GM21447 (cell line): ENCODE measurements around the gene KRT39.
"Not testable (repeated sequence)": the region's sequence is repeated elsewhere in the genome, so short reads cannot be mapped to it uniquely, and the experiment has no call there.

ENCODE experiments used
- ATAC-seq: cut with Tn5 transposase; IDR thresholded peaks from one replicate; pipeline ENCODE4 v1.9.1; 2021; ENCODE audit not compliant: unreplicated experiment

KRT39 gene

GRCh38 chr17:40944531-40944930 is 22.2 kb downstream of the KRT39 start:
- ATAC-seq, result no peak

- no peak for ATAC-seq
Observed at GRCh38 chr17:40942553-40942952, 24.2 kb downstream of the KRT39 start.

GRCh38 chr17:40940266-40940665 is 26.5 kb downstream of the KRT39 start:
- no peak for ATAC-seq

- ATAC-seq, result no peak
Observed at GRCh38 chr17:40938981-40939380, 27.8 kb downstream of the KRT39 start.

- no peak for ATAC-seq
Observed at GRCh38 chr17:40937384-40937819, 29.3 kb downstream of the KRT39 start, which contains the start of gene KRT23. Gene KRT23 (minus strand): TSS chr17:40937646. CDS start chr17:40936603, 1,043 bp downstream.

- no peak for ATAC-seq
Observed at GRCh38 chr17:40936976-40937375, 29.8 kb downstream of the KRT39 start.

GRCh38 chr17:40936437-40936971 is 30.2 kb downstream of the KRT39 start:
- ATAC-seq, result no peak

- ATAC-seq, result no peak
Observed at GRCh38 chr17:40935624-40936023, 31.1 kb downstream of the KRT39 start.

- no peak for ATAC-seq
Observed at GRCh38 chr17:40932608-40933007, 34.1 kb downstream of the KRT39 start.

- ATAC-seq, result no peak
Observed at GRCh38 chr17:40931311-40931710, 35.4 kb downstream of the KRT39 start.

- no peak for ATAC-seq
Observed at GRCh38 chr17:40926341-40926740, 40.4 kb downstream of the KRT39 start.

GRCh38 chr17:40922239-40922638 is 44.5 kb downstream of the KRT39 start:
- ATAC-seq, result no peak

- no peak for ATAC-seq
Observed at GRCh38 chr17:40921026-40921425, 45.7 kb downstream of the KRT39 start.

GRCh38 chr17:40917116-40917515 is 49.6 kb downstream of the KRT39 start:
- ATAC-seq, result not testable (repeated sequence)

GRCh38 chr17:40916366-40916765 is 50.4 kb downstream of the KRT39 start:
- no peak for ATAC-seq

GRCh38 chr17:40915721-40916256 is 51.0 kb downstream of the KRT39 start:
- no peak for ATAC-seq

- no peak for ATAC-seq
Observed at GRCh38 chr17:40915199-40915661, 51.5 kb downstream of the KRT39 start.

GRCh38 chr17:40914075-40914855 is 52.5 kb downstream of the KRT39 start:
- ATAC-seq, result no peak

GRCh38 chr17:40912486-40913210 is 54.1 kb downstream of the KRT39 start:
- ATAC-seq, result no peak

- ATAC-seq, result no peak
Observed at GRCh38 chr17:40910441-40910841, 56.3 kb downstream of the KRT39 start.

- ATAC-seq, result no peak
Observed at GRCh38 chr17:40909755-40910154, 57.0 kb downstream of the KRT39 start.

- ATAC-seq, result no peak
Observed at GRCh38 chr17:40909351-40909750, 57.4 kb downstream of the KRT39 start.
